Neural cell (in vitro differentiated cells): ENCODE data around the gene AEN. TPM values are rescaled to one million over a fixed set of nuclear protein-coding genes. Genes with fewer than 3 reads are reported as not detected.

ENCODE experiments used
- H2AFZ ChIP-seq: fragments of 200-600, 300-800 bp; sonication (generic), shearing (Covaris generic); 2 replicates; pipeline ENCODE4 v1.6.0; 2014; ENCODE audit warnings: low read depth, mild to moderate bottlenecking, antibody characterized with exemption, low read length, moderate library complexity
- H3F3A ChIP-seq: fragments of 200-600 bp; shearing (Covaris generic); 2 replicates; pipeline ENCODE4 v1.6.1; 2016; ENCODE audit warnings: mild to moderate bottlenecking, moderate library complexity, mixed read lengths, antibody characterized with exemption, low read length; ENCODE audit not compliant: insufficient read depth, poor library complexity, severe bottlenecking
- H3K27ac ChIP-seq: fragments of 200-600, 300-800 bp; sonication (generic), shearing (Covaris generic); 2 replicates; pipeline ENCODE4 v1.5.1; 2014; ENCODE audit warnings: mild to moderate bottlenecking, low read length, moderate library complexity
- H3K27me3 ChIP-seq: fragments of 300-800, 200-600 bp; sonication (generic), shearing (Covaris generic); 2 replicates; pipeline ENCODE4 v1.6.0; 2014; ENCODE audit warnings: mild to moderate bottlenecking, low read depth, low read length, moderate library complexity; ENCODE audit not compliant: insufficient read depth
- H3K36me3 ChIP-seq: fragments of 300-800, 200-600 bp; sonication (generic), shearing (Covaris generic); 2 replicates; pipeline ENCODE4 v1.5.1; 2014; ENCODE audit warnings: mild to moderate bottlenecking, antibody characterized with exemption, low read length, moderate library complexity; ENCODE audit not compliant: insufficient read depth
- H3K4me2 ChIP-seq: fragments of 300-800, 200-600 bp; sonication (generic), shearing (Covaris generic); 2 replicates; pipeline ENCODE4 v1.6.0; 2014; ENCODE audit warnings: mild to moderate bottlenecking, low read length
- H3K4me3 ChIP-seq: fragments of 300-800, 200-600 bp; sonication (generic), shearing (Covaris generic); 2 replicates; pipeline ENCODE4 v1.5.1; 2014; ENCODE audit warnings: mild to moderate bottlenecking, low read length, moderate library complexity
- H3K79me2 ChIP-seq: fragments of 200-600 bp; shearing (Covaris generic); replicated peaks from 2 replicates; pipeline ENCODE4 v1.6.0; 2014; ENCODE audit warnings: mild to moderate bottlenecking, low read length, moderate library complexity; ENCODE audit not compliant: insufficient read depth
- H3K9ac ChIP-seq: fragments of 300-800, 200-600 bp; sonication (generic), shearing (Covaris generic); 2 replicates; pipeline ENCODE4 v1.6.1; 2016; ENCODE audit warnings: mild to moderate bottlenecking, low read length, mixed read lengths
- H3K9me2 ChIP-seq: fragments of 200-600 bp; shearing (Covaris generic); 2 replicates; pipeline ENCODE4 v1.6.1; 2016; ENCODE audit warnings: mild to moderate bottlenecking, low read length, mixed read lengths; ENCODE audit not compliant: insufficient read depth
- H3K9me3 ChIP-seq: fragments of 200-600, 300-800 bp; sonication (generic), shearing (Covaris generic); 2 replicates; pipeline ENCODE4 v1.6.1; 2016; ENCODE audit warnings: mild to moderate bottlenecking, mixed run types, low read length, moderate library complexity, mixed read lengths
- H4K20me1 ChIP-seq: fragments of 200-600 bp; shearing (Covaris generic); 2 replicates; pipeline ENCODE4 v1.6.1; 2016; ENCODE audit warnings: mild to moderate bottlenecking, mixed run types; ENCODE audit not compliant: insufficient read depth
- CTCF ChIP-seq: fragments of 450-650 bp; IDR thresholded peaks from 2 replicates; pipeline ENCODE4 v1.5.1; 2014; ENCODE audit warnings: antibody characterized with exemption, mild to moderate bottlenecking, moderate library complexity; ENCODE audit not compliant: poor library complexity, severe bottlenecking
- EP300 ChIP-seq: fragments of 450-650 bp; conservative IDR thresholded peaks from 2 replicates; pipeline ENCODE4 v1.6.1; 2014; ENCODE audit warnings: antibody characterized with exemption, mild to moderate bottlenecking, moderate library complexity; ENCODE audit not compliant: poor library complexity, severe bottlenecking
- EZH2 ChIP-seq: fragments of 200-600, 300-800 bp; shearing (Covaris generic), sonication (generic); IDR thresholded peaks from 2 replicates; pipeline ENCODE4 v1.6.1; 2014; ENCODE audit warnings: antibody characterized with exemption, low read length, borderline replicate concordance, mild to moderate bottlenecking; ENCODE audit not compliant: insufficient read depth, poor library complexity, severe bottlenecking
- MXI1 ChIP-seq: fragments of 450-650 bp; conservative IDR thresholded peaks from 2 replicates; pipeline ENCODE4 v1.6.1; 2014; ENCODE audit warnings: antibody characterized with exemption, mild to moderate bottlenecking; ENCODE audit not compliant: poor library complexity, severe bottlenecking
- POLR2AphosphoS5 ChIP-seq: IDR thresholded peaks from 2 replicates; pipeline ENCODE4 v1.6.1; 2012
- RAD21 ChIP-seq: fragments of 450-650 bp; conservative IDR thresholded peaks from 2 replicates; pipeline ENCODE4 v1.6.1; 2014; ENCODE audit warnings: antibody characterized with exemption, mild to moderate bottlenecking, moderate library complexity
- SMC3 ChIP-seq: fragments of 450-650 bp; conservative IDR thresholded peaks from 2 replicates; pipeline ENCODE4 v1.6.1; 2014; ENCODE audit warnings: antibody characterized with exemption, mild to moderate bottlenecking, moderate library complexity; ENCODE audit not compliant: poor library complexity
- TAF1 ChIP-seq: IDR thresholded peaks from 2 replicates; pipeline ENCODE4 v1.6.1; 2012; ENCODE audit warnings: low read depth
- polyA plus RNA-seq: library from polyadenylated mRNA; depleted of rRNA; stranded (reverse); fragments of >200 nt; gene quantifications from 2 replicates; pipeline ENCODE4 v1.2.3, GENCODE V29; 2014
- TF ChIP-seq, protein P1 (sequence below): IDR thresholded peaks from 2 replicates; pipeline ENCODE4 v1.6.1; 2012; ENCODE audit warnings: borderline replicate concordance

AEN gene
- polyA plus RNA-seq, 1 donor from 2014 or later, result 17.2 TPM

DNA sequence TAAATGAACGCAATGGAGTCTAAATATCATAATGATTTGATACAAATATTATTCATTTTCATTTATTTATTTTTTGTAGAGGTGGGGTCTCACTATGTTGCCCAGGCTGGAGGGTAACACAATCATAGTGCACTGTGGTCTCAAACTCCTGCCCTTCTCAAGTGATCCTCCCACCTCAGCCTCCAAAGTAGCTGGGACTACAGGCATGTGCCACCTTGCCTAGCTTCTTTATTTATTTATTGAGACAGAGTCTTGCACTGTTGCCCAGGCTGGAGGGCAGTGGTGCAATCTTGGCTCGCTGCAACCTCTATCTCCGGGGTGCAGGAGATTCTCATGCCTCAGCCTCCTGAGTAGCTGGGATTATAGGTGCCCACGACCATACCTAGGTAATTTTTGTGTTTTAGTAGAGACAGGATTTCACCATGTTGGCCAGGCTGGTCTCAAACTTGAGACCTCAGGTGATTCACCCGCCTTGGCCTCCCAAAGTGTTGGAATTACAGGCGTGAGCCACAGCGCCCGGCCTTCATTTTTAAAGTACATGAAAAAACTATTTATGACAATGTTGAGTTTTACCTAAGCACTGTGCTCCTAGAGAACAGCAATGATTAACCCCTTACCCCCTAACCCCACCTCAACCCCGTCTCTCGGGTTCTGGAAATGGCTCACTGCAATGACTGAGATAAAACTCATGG is 4.0 kb upstream of the AEN start:
- Histone ChIP-seq H2AFZ (no peak overlapping the region), H3K4me3 (no peak overlapping the region), H3K27ac (no peak overlapping the region), H3K9ac (no peak overlapping the region), H3K36me3 (no peaks in the 10 kb centered on the region), H4K20me1 (no peaks in the 10 kb centered on the region), H3K27me3 (no peaks in the 10 kb centered on the region), H3K4me2 (no peak overlapping the region), H3K9me2 (no peaks in the 10 kb centered on the region), H3F3A (no peaks in the 10 kb centered on the region), H3K79me2 (peaks cover 8% of the 10 kb centered on the region), H3K9me3 (no peaks in the 10 kb centered on the region)
- no peak for TF ChIP-seq EZH2

- H3K36me3 ChIP-seq, result no peaks in the 10 kb centered on the region
Measured at GRCh38 chr15:88617790-88618189, 3.4 kb upstream of the AEN start.

More at GRCh38 chr15:88617790-88618189, 3.4 kb upstream of the AEN start:
- Histone ChIP-seq H3F3A (no peaks in the 10 kb centered on the region), H2AFZ (no peak overlapping the region), H3K9me3 (no peaks in the 10 kb centered on the region), H3K4me3 (no peak overlapping the region), H4K20me1 (no peaks in the 10 kb centered on the region), H3K27ac (no peak overlapping the region), H3K79me2 (peaks cover 14% of the 10 kb centered on the region), H3K27me3 (no peaks in the 10 kb centered on the region), H3K9ac (no peak overlapping the region), H3K9me2 (no peaks in the 10 kb centered on the region), H3K4me2 (no peak overlapping the region)
- TF ChIP-seq TAF1, result no peak
- TF ChIP-seq, protein P1, sequence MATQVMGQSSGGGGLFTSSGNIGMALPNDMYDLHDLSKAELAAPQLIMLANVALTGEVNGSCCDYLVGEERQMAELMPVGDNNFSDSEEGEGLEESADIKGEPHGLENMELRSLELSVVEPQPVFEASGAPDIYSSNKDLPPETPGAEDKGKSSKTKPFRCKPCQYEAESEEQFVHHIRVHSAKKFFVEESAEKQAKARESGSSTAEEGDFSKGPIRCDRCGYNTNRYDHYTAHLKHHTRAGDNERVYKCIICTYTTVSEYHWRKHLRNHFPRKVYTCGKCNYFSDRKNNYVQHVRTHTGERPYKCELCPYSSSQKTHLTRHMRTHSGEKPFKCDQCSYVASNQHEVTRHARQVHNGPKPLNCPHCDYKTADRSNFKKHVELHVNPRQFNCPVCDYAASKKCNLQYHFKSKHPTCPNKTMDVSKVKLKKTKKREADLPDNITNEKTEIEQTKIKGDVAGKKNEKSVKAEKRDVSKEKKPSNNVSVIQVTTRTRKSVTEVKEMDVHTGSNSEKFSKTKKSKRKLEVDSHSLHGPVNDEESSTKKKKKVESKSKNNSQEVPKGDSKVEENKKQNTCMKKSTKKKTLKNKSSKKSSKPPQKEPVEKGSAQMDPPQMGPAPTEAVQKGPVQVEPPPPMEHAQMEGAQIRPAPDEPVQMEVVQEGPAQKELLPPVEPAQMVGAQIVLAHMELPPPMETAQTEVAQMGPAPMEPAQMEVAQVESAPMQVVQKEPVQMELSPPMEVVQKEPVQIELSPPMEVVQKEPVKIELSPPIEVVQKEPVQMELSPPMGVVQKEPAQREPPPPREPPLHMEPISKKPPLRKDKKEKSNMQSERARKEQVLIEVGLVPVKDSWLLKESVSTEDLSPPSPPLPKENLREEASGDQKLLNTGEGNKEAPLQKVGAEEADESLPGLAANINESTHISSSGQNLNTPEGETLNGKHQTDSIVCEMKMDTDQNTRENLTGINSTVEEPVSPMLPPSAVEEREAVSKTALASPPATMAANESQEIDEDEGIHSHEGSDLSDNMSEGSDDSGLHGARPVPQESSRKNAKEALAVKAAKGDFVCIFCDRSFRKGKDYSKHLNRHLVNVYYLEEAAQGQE, result no peak
- TF ChIP-seq RAD21, result no peak
- no peak for TF ChIP-seq CTCF
- TF ChIP-seq MXI1, result no peak
- TF ChIP-seq EZH2, result no peak
- no peak for TF ChIP-seq SMC3
- TF ChIP-seq EP300, result no peak
- TF ChIP-seq POLR2AphosphoS5, result no peak
